Hepatocyte (in vitro differentiated cells): Measurements from ENCODE around the gene FBXO10.

Experiments used
- CTCF ChIP-seq: fragments of 200-600 bp; sonication (generic); IDR thresholded peaks from 2 replicates; pipeline ENCODE4 v1.5.1; 2016; ENCODE audit warnings: antibody characterized with exemption, mild to moderate bottlenecking; ENCODE audit not compliant: poor library complexity
- EZH2 ChIP-seq: fragments of 200-600 bp; sonication (generic); IDR thresholded peaks from 2 replicates; pipeline ENCODE4 v1.6.1; 2016; ENCODE audit warnings: antibody characterized with exemption, mild to moderate bottlenecking, borderline replicate concordance
- EZH2phosphoT487 ChIP-seq: fragments of 200-600 bp; sonication (generic); IDR thresholded peaks from one replicate; pipeline ENCODE4 v1.6.1; 2018; ENCODE audit warnings: antibody characterized with exemption, mild to moderate bottlenecking, low read depth, moderate library complexity; ENCODE audit not compliant: unreplicated experiment, severe bottlenecking

- TF ChIP-seq CTCF (no peak), EZH2 (no peak), EZH2phosphoT487 (no peak)
Measured at GRCh38 chr9:37583522-37584121, 7.4 kb upstream of the FBXO10 start.
